ENCODE results near the gene PAQR3. TPM values are rescaled to one million over a fixed set of nuclear protein-coding genes. Genes with fewer than 3 reads are reported as not detected.

PAQR3 gene
- total RNA-seq (2014; rRNA removed; shearing (Covaris generic)), result 69.2 and 75.6 TPM in 2 replicates

- peak within 1 kb of the TSS; percentile 88 for H3K4me3 ChIP-seq
- no peaks in the 10 kb centered on the region for H3K9me3 ChIP-seq (replicated peaks)
- H3K4me1 ChIP-seq, result peaks cover 8% of the 10 kb centered on the region
- no peaks in the 10 kb centered on the region for H3K27me3 ChIP-seq
- peak; percentile 90 to 93 for DNase-seq
- H3K36me3 ChIP-seq, result peaks cover 5% of the 10 kb centered on the region; the same call in 1 of the 2 replicates
- peak within 1 kb of the TSS; percentile 30; the same call in 1 of the 2 replicates for H3K27ac ChIP-seq
These were observed at the start of gene PAQR3 for GRCh38 chr4:78938868-78939666. PAQR3 (minus strand) TSS chr4:78939438; CDS start chr4:78939224, 214 bp downstream.

- H3K4me3 ChIP-seq, result no peak overlapping the region
- H3K27me3 ChIP-seq, result no peaks in the 10 kb centered on the region
These were observed 48.4 kb upstream of the PAQR3 start for GRCh38 chr4:78987683-78988082.

GRCh38 chr4:78984593-78984992 is 45.4 kb upstream of the PAQR3 start:
- H3K4me1 ChIP-seq, result no peaks in the 10 kb centered on the region
- no peaks in the 10 kb centered on the region for H3K36me3 ChIP-seq
- no peak overlapping the region for H3K4me3 ChIP-seq
- no peak for DNase-seq
- H3K27ac ChIP-seq, result no peak overlapping the region
- no peaks in the 10 kb centered on the region for H3K27me3 ChIP-seq
- H3K9me3 ChIP-seq (replicated peaks), result no peaks in the 10 kb centered on the region; the same call in none of the 2 replicates

More at GRCh38 chr4:78987683-78988082, 48.4 kb upstream of the PAQR3 start:
- Histone ChIP-seq H3K36me3 (no peaks in the 10 kb centered on the region), H3K4me1 (no peaks in the 10 kb centered on the region), H3K27ac (no peak overlapping the region), H3K9me3 (replicated peaks) (no peaks in the 10 kb centered on the region; the same call in 1 of the 2 replicates)
- DNase-seq, result no peak

- H3K4me1 ChIP-seq, result no peaks in the 10 kb centered on the region
- DNase-seq, result no peak
- no peaks in the 10 kb centered on the region for H3K27me3 ChIP-seq
- no peak overlapping the region for H3K27ac ChIP-seq
- no peaks in the 10 kb centered on the region for H3K36me3 ChIP-seq
- no peak overlapping the region for H3K4me3 ChIP-seq
- no peaks in the 10 kb centered on the region; the same call in 1 of the 2 replicates for H3K9me3 ChIP-seq (replicated peaks)
These were observed 36.6 kb upstream of the PAQR3 start for GRCh38 chr4:78975865-78976264.

GRCh38 chr4:78971776-78972175 is 32.5 kb upstream of the PAQR3 start:
- H3K4me3 ChIP-seq, result no peak overlapping the region
- no peaks in the 10 kb centered on the region for H3K36me3 ChIP-seq
- no peaks in the 10 kb centered on the region for H3K4me1 ChIP-seq
- no peak overlapping the region for H3K27ac ChIP-seq
- no peaks in the 10 kb centered on the region for H3K27me3 ChIP-seq
- no peak for DNase-seq
- no peaks in the 10 kb centered on the region; the same call in 1 of the 2 replicates for H3K9me3 ChIP-seq (replicated peaks)

GRCh38 chr4:78971326-78971725 is 32.1 kb upstream of the PAQR3 start:
- DNase-seq, result no peak
- Histone ChIP-seq H3K4me1 (no peaks in the 10 kb centered on the region), H3K4me3 (no peak overlapping the region), H3K9me3 (replicated peaks) (no peaks in the 10 kb centered on the region; the same call in 1 of the 2 replicates), H3K36me3 (no peaks in the 10 kb centered on the region), H3K27ac (no peak overlapping the region), H3K27me3 (no peaks in the 10 kb centered on the region)

- no peaks in the 10 kb centered on the region for H3K36me3 ChIP-seq
- no peak overlapping the region for H3K27ac ChIP-seq
- H3K27me3 ChIP-seq, result no peaks in the 10 kb centered on the region
- H3K4me3 ChIP-seq, result no peak overlapping the region
- H3K4me1 ChIP-seq, result no peaks in the 10 kb centered on the region
- DNase-seq, result no peak
- H3K9me3 ChIP-seq (replicated peaks), result no peaks in the 10 kb centered on the region; the same call in 1 of the 2 replicates
These were observed 23.4 kb upstream of the PAQR3 start for GRCh38 chr4:78962597-78963115.

GRCh38 chr4:78960926-78961325 is 21.7 kb upstream of the PAQR3 start:
- no peak for DNase-seq
- no peaks in the 10 kb centered on the region for H3K9me3 ChIP-seq (replicated peaks)
- no peak overlapping the region for H3K4me3 ChIP-seq
- H3K4me1 ChIP-seq, result no peaks in the 10 kb centered on the region; the same call in 1 of the 2 replicates
- H3K27me3 ChIP-seq, result no peaks in the 10 kb centered on the region
- no peak overlapping the region for H3K27ac ChIP-seq
- no peaks in the 10 kb centered on the region for H3K36me3 ChIP-seq

- no peak for DNase-seq
- H3K4me1 ChIP-seq, result peaks cover 6% of the 10 kb centered on the region
- no peak overlapping the region for H3K27ac ChIP-seq
- H3K4me3 ChIP-seq, result no peak overlapping the region
- no peaks in the 10 kb centered on the region for H3K27me3 ChIP-seq
- no peaks in the 10 kb centered on the region for H3K9me3 ChIP-seq (replicated peaks)
- H3K36me3 ChIP-seq, result no peaks in the 10 kb centered on the region
These were observed 17.7 kb upstream of the PAQR3 start for GRCh38 chr4:78956975-78957374.

- peak; percentile 61 to 89 for DNase-seq
- Histone ChIP-seq H3K36me3 (no peaks in the 10 kb centered on the region), H3K4me3 (no peak overlapping the region), H3K27me3 (no peaks in the 10 kb centered on the region), H3K9me3 (replicated peaks) (no peaks in the 10 kb centered on the region), H3K27ac (no peak overlapping the region), H3K4me1 (peaks cover 6% of the 10 kb centered on the region)
These were observed 14.8 kb upstream of the PAQR3 start for GRCh38 chr4:78953769-78954666.

- no peaks in the 10 kb centered on the region for H3K9me3 ChIP-seq (replicated peaks)
These were observed 14.0 kb upstream of the PAQR3 start for GRCh38 chr4:78953231-78953630.

GRCh38 chr4:78951862-78952472 is 12.7 kb upstream of the PAQR3 start:
- H3K9me3 ChIP-seq (replicated peaks), result no peaks in the 10 kb centered on the region
- H3K4me1 ChIP-seq, result peaks cover 6% of the 10 kb centered on the region
- H3K4me3 ChIP-seq, result no peak overlapping the region
- H3K27ac ChIP-seq, result no peak overlapping the region
- no peaks in the 10 kb centered on the region for H3K36me3 ChIP-seq
- H3K27me3 ChIP-seq, result no peaks in the 10 kb centered on the region
- DNase-seq, result peak; percentile 32 to 82

More at GRCh38 chr4:78953231-78953630, 14.0 kb upstream of the PAQR3 start:
- Histone ChIP-seq H3K27ac (no peak overlapping the region), H3K4me3 (no peak overlapping the region), H3K4me1 (peaks cover 6% of the 10 kb centered on the region), H3K36me3 (no peaks in the 10 kb centered on the region), H3K27me3 (no peaks in the 10 kb centered on the region)
- no peak for DNase-seq

GRCh38 chr4:78949735-78950134 is 10.5 kb upstream of the PAQR3 start:
- H3K4me1 ChIP-seq, result peaks cover 6% of the 10 kb centered on the region
- no peaks in the 10 kb centered on the region for H3K36me3 ChIP-seq
- no peaks in the 10 kb centered on the region for H3K27me3 ChIP-seq
- no peaks in the 10 kb centered on the region for H3K9me3 ChIP-seq (replicated peaks)
- no peak overlapping the region for H3K27ac ChIP-seq
- H3K4me3 ChIP-seq, result no peak overlapping the region
- no peak for DNase-seq

- no peak overlapping the region for H3K4me3 ChIP-seq
- H3K27me3 ChIP-seq, result no peaks in the 10 kb centered on the region
- no peaks in the 10 kb centered on the region for H3K9me3 ChIP-seq (replicated peaks)
- no peaks in the 10 kb centered on the region for H3K4me1 ChIP-seq
- no peak for DNase-seq
- H3K36me3 ChIP-seq, result no peaks in the 10 kb centered on the region
- H3K27ac ChIP-seq, result no peak overlapping the region
These were observed 6.5 kb upstream of the PAQR3 start for GRCh38 chr4:78945651-78946179.

Data from SJCRH30 (cell line).